GM18873 (cell line): ENCODE data around the gene CNOT10.

ENCODE experiments used
- ATAC-seq: cut with Tn5 transposase; IDR thresholded peaks from one replicate; pipeline ENCODE4 v1.9.1; 2021; ENCODE audit warnings: mild to moderate bottlenecking, moderate library complexity, moderate number of reproducible peaks; ENCODE audit not compliant: unreplicated experiment, low FRiP score

CNOT10 gene

GRCh38 chr3:32815841-32816438, 131.0 kb downstream of the CNOT10 start:
- ATAC-seq = no peak

- no peak for ATAC-seq
Measured at GRCh38 chr3:32816439-32817256, 131.7 kb downstream of the CNOT10 start.

GRCh38 chr3:32817257-32817557, 132.2 kb downstream of the CNOT10 start:
- ATAC-seq = no peak

GRCh38 chr3:32817558-32818228, 132.7 kb downstream of the CNOT10 start, which contains the start of gene TRIM71:
Gene TRIM71 (plus strand): TSS chr3:32817997. CDS start chr3:32818081, 84 bp downstream.
- ATAC-seq = no peak

GRCh38 chr3:32818229-32818969, 133.4 kb downstream of the CNOT10 start:
- no peak for ATAC-seq

GRCh38 chr3:32818970-32819511, 134.1 kb downstream of the CNOT10 start:
- no peak for ATAC-seq

- ATAC-seq = no peak
Measured at GRCh38 chr3:32819551-32820348, 134.8 kb downstream of the CNOT10 start.

GRCh38 chr3:32820430-32820829, 135.4 kb downstream of the CNOT10 start:
- no peak for ATAC-seq

GRCh38 chr3:32820971-32821685, 136.1 kb downstream of the CNOT10 start:
- ATAC-seq = no peak

GRCh38 chr3:32821686-32822296, 136.8 kb downstream of the CNOT10 start:
- no peak for ATAC-seq

- no peak for ATAC-seq
Measured at GRCh38 chr3:32822609-32823498, 137.9 kb downstream of the CNOT10 start.
